K562 (cell line): ENCODE measurements around the gene MLX.
"Not testable (repeated sequence)": the region's sequence is repeated elsewhere in the genome, so short reads cannot be mapped to it uniquely, and the experiment has no call there.

Source experiments
- CBFA2T2 ChIP-seq: fragments of 450-650 bp; conservative IDR thresholded peaks from 2 replicates; pipeline ENCODE4 v1.6.1; 2017; ENCODE audit warnings: mild to moderate bottlenecking
- CEBPZ ChIP-seq: fragments of 150-350 bp; IDR thresholded peaks from 2 replicates; pipeline ENCODE4 v1.6.1; 2014; ENCODE audit warnings: low read depth, mild to moderate bottlenecking, low read length, borderline replicate concordance
- CTCF ChIP-seq, 3 experiments: IDR thresholded peaks in 2 of 3; conservative IDR thresholded peaks in 1 of 3; 2 replicates each; pipeline ENCODE4 v1.5.1; 2011 to 2012; ENCODE audit warnings: low read length in 3 of 3, mild to moderate bottlenecking in 3 of 3, control low read depth in 2 of 3, improper control_type of control experiment in 1 of 3, inconsistent platforms in 1 of 3, low read depth in 1 of 3, mixed read lengths in 1 of 3, moderate library complexity in 1 of 3; ENCODE audit not compliant: insufficient read depth in 2 of 3
- DPF2 ChIP-seq: fragments of 450-650 bp; IDR thresholded peaks from 2 replicates; pipeline ENCODE4 v1.6.1; 2016
- HINFP ChIP-seq: fragments of 450-650 bp; conservative IDR thresholded peaks from 2 replicates; pipeline ENCODE4 v1.6.1; 2016; ENCODE audit warnings: missing genetic modification characterization, low read depth, mild to moderate bottlenecking, control low read depth, missing compliant biosample characterization
- JUND ChIP-seq, 2 experiments: IDR thresholded peaks; 2 replicates in 1 of 2; 3 replicates in 1 of 2; pipeline ENCODE4 v1.6.1; 2011; ENCODE audit warnings: borderline replicate concordance in 2 of 2, low read depth in 2 of 2, low read length in 2 of 2, improper control_type of control experiment in 1 of 2, missing biosample characterization in 1 of 2, missing genetic modification characterization in 1 of 2, missing genetic modification reagents in 1 of 2
- MAFG ChIP-seq: fragments of 450-650 bp; conservative IDR thresholded peaks from 2 replicates; pipeline ENCODE4 v1.6.1; 2016; ENCODE audit warnings: missing genetic modification characterization, missing compliant biosample characterization
- MYC ChIP-seq, 2 experiments: fragments of 250-450 bp in 1 of 2; sonication (Bioruptor Pico) in 1 of 2; IDR thresholded peaks; 2 replicates each; pipeline versions ENCODE4 v1.5.1 to v1.6.1; 2012 to 2021; ENCODE audit warnings: low read depth in 2 of 2, borderline replicate concordance in 1 of 2, improper control_type of control experiment in 1 of 2, low read length in 1 of 2, mild to moderate bottlenecking in 1 of 2, moderate library complexity in 1 of 2
- PHF21A ChIP-seq: fragments of 450-650 bp; IDR thresholded peaks from 2 replicates; pipeline ENCODE4 v1.6.1; 2017; ENCODE audit warnings: low read depth, borderline replicate concordance
- POLR2A ChIP-seq: fragments of 450-650 bp; conservative IDR thresholded peaks from 2 replicates; pipeline ENCODE4 v1.6.1; 2016
- RNF2 ChIP-seq: sonication (generic); IDR thresholded peaks from 2 replicates; pipeline ENCODE4 v1.6.1; 2016
- ZNF165 ChIP-seq: fragments of 250-450 bp; sonication (Bioruptor Pico); IDR thresholded peaks from 2 replicates; pipeline ENCODE4 v1.4.0; 2020; ENCODE audit warnings: borderline replicate concordance
- ZNF766 ChIP-seq: fragments of 200-800 bp; sonication (Bioruptor generic); conservative IDR thresholded peaks from 2 replicates; pipeline ENCODE4 v1.6.1; 2016; ENCODE audit warnings: missing genetic modification characterization, missing compliant biosample characterization

- TF ChIP-seq PHF21A; HINFP (tag); ZNF766 (CRISPR knock-in tag); CTCF (IDR thresholded peaks at IDR 0.05 in 2 of 3, conservative IDR thresholded peaks at IDR 0.05 in 1 of 3; ENCODE audit: insufficient read depth in 2 of 3, low read depth in 1 of 3, low read length in 3 of 3); CEBPZ; MYC (IDR thresholded peaks at IDR 0.05; ENCODE audit: low read depth, low read length); MYC (CRISPR knock-in tag; IDR thresholded peaks at IDR 0.05; ENCODE audit: borderline replicate concordance, low read depth); RNF2; MAFG (tag); POLR2A; ZNF165 (CRISPR knock-in tag); CBFA2T2; DPF2; JUND (IDR thresholded peaks at IDR 0.05; ENCODE audit: borderline replicate concordance, low read depth, low read length); JUND (tag; IDR thresholded peaks at IDR 0.05; ENCODE audit: borderline replicate concordance, low read depth, low read length): not testable (repeated sequence)
These were observed 14.2 kb upstream of the MLX start, which contains the start of gene HSD17B1 for GRCh38 chr17:42552736-42553135.
